ENCODE measurements around the gene SERTM2.
"Not testable (repeated sequence)": the region's sequence is repeated elsewhere in the genome, so short reads cannot be mapped to it uniquely, and the experiment has no call there.

Gene SERTM2

DNA sequence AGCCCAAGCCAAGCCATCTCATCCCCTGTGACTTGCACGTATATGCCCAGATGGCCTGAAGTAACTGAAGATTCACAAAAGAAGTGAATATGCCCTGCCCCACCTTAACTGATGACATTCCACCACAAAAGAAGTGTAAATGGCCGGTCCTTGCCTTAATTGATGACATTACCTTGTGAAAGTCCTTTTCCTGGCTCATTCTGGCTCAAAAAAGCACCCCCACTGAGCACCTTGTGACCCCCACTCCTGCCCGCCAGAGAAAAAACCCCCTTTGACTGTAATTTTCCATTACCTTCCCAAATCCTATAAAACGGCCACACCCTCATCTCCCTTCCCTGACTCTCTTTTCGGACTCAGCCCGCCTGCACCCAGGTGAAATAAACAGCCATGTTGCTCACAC, 37.8 kb downstream of the SERTM2 start:
- not testable (repeated sequence) for FAIRE-seq; DNase-seq (ENCODE audit: extremely low spot score, insufficient read length, low read depth)

DNA sequence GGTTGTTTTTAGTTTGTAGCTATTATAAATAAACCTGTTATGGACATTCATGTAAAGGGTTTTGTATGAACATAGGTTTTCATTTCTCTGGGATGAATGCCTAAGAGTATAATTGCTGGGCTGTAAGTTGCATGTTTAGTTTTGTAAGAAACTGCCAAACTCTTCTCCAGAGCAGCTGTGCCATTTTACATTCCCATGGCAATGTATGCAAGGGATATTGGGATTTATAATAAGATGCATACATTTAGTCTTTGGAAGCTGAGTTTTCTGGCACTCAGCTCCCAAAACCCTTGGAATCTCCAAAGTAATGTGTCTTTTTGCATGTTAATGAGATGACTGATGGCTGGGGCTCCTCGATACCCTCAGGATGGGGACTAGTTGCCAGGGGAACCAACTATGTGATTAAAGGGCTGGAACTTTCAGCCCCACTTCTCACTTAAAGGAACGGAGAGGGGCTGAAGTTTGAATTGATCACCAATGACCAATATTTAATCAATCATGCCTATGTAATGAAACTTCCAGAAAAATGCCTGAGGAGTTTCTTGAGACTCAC, 44.0 kb downstream of the SERTM2 start:
- FAIRE-seq (no peak), DNase-seq (ENCODE audit: extremely low spot score, insufficient read length, low read depth) (no peak)

DNA sequence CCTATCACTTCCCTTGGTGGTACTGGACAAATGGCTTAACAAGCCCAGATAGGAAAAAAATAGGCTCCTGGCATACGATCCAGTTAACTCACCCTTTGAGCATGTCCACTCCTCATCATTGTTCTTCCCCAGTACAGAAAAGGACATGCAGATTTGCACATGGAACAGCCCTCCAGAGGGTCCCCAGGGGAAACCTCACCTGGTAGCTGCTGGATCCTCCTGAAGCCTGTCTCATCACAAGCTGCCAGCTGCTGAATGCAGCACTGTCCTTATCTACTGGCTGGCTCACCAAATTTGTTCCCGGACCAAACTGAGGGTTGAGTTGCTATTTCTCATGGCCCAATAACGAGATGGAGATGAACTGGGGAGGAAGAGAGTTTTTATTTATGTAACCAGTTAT, 49.4 kb downstream of the SERTM2 start:
- no peak for FAIRE-seq
- no peak for DNase-seq (ENCODE audit: extremely low spot score, insufficient read length, low read depth)

DNA sequence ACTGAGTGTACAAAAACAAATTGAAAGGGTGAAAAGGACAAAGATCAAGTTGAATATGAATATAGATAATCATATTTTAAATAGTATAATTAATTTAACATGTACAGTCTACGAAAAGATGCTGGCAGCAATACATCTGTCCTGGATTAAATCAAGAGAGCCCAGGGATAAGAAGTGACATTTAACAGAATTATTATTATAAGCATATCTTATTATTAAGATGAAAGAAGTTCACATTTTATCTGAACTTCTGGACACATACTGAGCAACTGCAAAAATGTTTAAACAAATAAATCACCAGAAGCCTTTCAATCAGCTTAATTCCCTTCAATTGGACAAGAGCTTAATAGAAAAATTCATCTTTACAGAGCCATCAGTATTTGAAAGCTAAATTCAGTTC, 50.4 kb downstream of the SERTM2 start:
- DNase-seq (ENCODE audit: extremely low spot score, insufficient read length, low read depth) (no peak), FAIRE-seq (no peak)

DNA sequence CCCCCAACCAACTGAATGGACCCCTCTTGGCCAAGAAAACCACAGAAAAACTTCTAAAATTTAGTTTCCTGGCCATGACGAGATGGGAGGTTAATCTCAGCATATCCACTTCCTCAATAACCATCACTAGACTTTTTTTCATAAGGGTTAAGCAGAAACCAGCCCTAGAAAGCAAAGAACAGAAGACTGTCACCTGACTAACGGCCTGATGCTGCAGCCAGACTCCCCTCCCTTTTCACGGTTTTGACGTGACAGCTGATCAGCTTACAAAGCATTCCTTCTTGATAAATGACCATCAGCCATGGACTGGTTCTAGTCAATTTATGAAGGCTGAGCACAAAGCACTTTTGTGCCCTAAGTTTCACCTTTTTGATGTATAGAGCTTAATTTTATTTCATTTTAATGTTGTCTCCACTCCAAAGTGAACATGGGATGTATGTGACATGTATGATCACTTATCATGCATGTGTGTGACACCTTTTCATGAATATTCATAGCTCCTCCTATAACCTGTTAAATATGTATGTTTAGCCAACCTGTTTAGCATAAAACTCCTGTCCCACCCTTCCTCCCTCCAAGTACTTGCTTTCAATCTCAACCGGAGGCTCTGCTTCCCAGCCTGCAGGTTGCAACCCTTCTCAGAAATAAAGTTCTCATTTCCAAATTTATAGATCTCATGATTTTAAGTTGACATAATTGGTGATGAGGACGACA, 56.3 kb downstream of the SERTM2 start:
- no peak for FAIRE-seq
- no peak for DNase-seq (ENCODE audit: extremely low spot score, insufficient read length, low read depth)

DNA sequence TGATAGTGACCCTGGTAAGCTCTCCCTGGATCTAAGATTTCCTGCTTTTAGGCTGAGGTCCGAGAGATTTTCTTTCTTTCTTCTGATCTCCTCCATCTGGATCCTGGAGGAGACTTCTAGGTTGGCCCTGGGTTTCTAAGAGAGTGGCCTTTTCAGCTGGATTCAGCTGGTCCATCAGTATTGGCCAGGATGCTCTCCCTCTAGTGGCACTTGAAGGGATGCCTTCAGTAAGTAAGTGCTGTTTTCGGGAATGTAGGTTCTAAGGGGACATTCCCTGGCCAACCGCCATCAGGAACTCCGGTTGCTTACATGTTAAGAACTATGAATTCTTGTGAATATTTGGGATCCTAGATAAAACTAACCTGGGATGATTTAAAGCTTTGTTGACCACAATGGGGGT, 56.9 kb downstream of the SERTM2 start:
- no peak for DNase-seq (ENCODE audit: extremely low spot score, insufficient read length, low read depth)
- FAIRE-seq = no peak

DNA sequence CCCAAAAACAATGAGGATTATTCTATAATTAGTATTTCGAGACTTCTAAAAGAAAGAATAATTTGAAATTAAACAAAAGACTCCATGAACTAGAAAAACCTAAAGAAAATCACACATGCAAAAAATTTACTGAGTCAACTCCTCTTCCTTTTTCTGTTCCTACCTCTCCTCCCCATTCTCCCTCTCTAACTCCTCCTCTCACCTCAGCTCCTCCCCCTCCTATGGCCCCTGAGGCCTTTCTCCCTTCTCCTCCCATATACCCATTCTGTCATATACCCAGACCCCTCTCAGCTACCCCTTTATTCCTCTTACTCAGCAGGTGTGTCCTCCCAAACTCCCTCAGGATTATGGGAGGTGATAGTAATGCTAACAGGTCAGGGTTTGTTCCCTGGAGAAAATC, 57.4 kb downstream of the SERTM2 start:
- DNase-seq (ENCODE audit: extremely low spot score, insufficient read length, low read depth) (no peak), FAIRE-seq (no peak)
